ENCODE measurements around the gene PTBP2. TPM values are rescaled to one million over a fixed set of nuclear protein-coding genes. Genes with fewer than 3 reads are reported as not detected.

PTBP2 gene
- total and polyA plus RNA-seq, 2 of the 8 experiments (the other 6 are each of a cell fraction or from before 2014, with no cell fraction given) = 24.2 to 61.7 TPM

GRCh38 chr1:96843196-96843595 is 121.6 kb downstream of the PTBP2 start:
- H4K5ac ChIP-seq (ENCODE audit: insufficient read length, low read depth, low read length) = no peak overlapping the region
- 83% methylated on average over 3 of the region's 3 CpGs; no CpG with 5 or more reads in 1 of the 2 experiments for WGBS, 2 experiments (ENCODE audit: extremely low coverage in 1 of 2, insufficient coverage in 1 of 2, insufficient read length in 1 of 2, insufficient replicate concordance in 2 of 2, low coverage in 1 of 2, low lambda C conversion rate in 2 of 2, missing lambda C conversion rate in 1 of 2)
- no peak overlapping the region for H3K18ac ChIP-seq (ENCODE audit: extremely low read depth, low read length)
- no peak overlapping the region for H2AK5ac ChIP-seq (ENCODE audit: low read depth, low read length)
- no peak overlapping the region for H3K23ac ChIP-seq (ENCODE audit: insufficient read length)
- no peak overlapping the region for H2BK15ac ChIP-seq (ENCODE audit: low read length)
- H3K4me2 ChIP-seq (ENCODE audit: insufficient read depth in 1 of 2, low read depth in 2 of 2, low read length in 2 of 2) = no peak overlapping the region
- 0 out of 4 replicates have a peak, but pooled peaks cover 0 to 3% of the 10 kb centered on the region in 2 experiments for H3K9me3 ChIP-seq (ENCODE audit: insufficient read depth in 2 of 2, low read depth in 1 of 2, low read length in 1 of 2)
- H3K79me2 ChIP-seq (ENCODE audit: control insufficient read depth in 1 of 2, insufficient read depth in 2 of 2, low read length in 2 of 2) = no peaks in the 10 kb centered on the region
- no peak overlapping the region for H2BK5ac ChIP-seq (ENCODE audit: low read depth, low read length)
- DNase-seq (ENCODE audit: low read depth in 1 of 2, low spot score in 2 of 2) = no peak
- POLR2A ChIA-PET (ENCODE audit: partially characterized antibody) = no interaction called here
- no peak overlapping the region for H3K4ac ChIP-seq (replicated peaks; ENCODE audit: insufficient read length, low read depth, low read length)
- H4K8ac ChIP-seq (ENCODE audit: extremely low read depth, insufficient read depth, low read length) = no peak overlapping the region
- no peak overlapping the region for H3K4me3 ChIP-seq (ENCODE audit: extremely low read depth in 1 of 4, insufficient read depth in 2 of 4, low read depth in 3 of 4, low read length in 4 of 4)
- H3K9ac ChIP-seq (replicated peaks in 1 of 4; ENCODE audit: extremely low read depth in 1 of 4, low read depth in 3 of 4, low read length in 3 of 4) = no peak overlapping the region
- no peak overlapping the region for H2BK12ac ChIP-seq (ENCODE audit: low read depth, low read length)
- H4K20me1 ChIP-seq (replicated peaks in 1 of 2; ENCODE audit: control insufficient read depth in 1 of 2, insufficient read depth in 2 of 2, low read length in 2 of 2) = no peaks in the 10 kb centered on the region
- no peaks in the 10 kb centered on the region for H3K36me3 ChIP-seq (ENCODE audit: control insufficient read depth in 2 of 4, insufficient read depth in 4 of 4, low read length in 3 of 4)
- no peak for FAIRE-seq
- no peaks in the 10 kb centered on the region for H3K79me1 ChIP-seq (ENCODE audit: low read depth, low read length)
- no peak overlapping the region for H3K14ac ChIP-seq (ENCODE audit: insufficient read length)
- CTCF ChIA-PET (ENCODE audit: partially characterized antibody) = interaction anchor here (0.6 to 2.5 kb wide), 7 partner anchors 30 to 614 kb away, joined by 3 to 8 read pairs (median 3); no protein-coding TSS in a partner anchor
- H3K27me3 ChIP-seq (replicated peaks in 1 of 4; ENCODE audit: control insufficient read depth in 3 of 4, extremely low read depth in 1 of 4, insufficient read depth in 3 of 4, low read length in 3 of 4) = no peaks in the 10 kb centered on the region
- H2BK120ac ChIP-seq (replicated peaks; ENCODE audit: low read depth, low read length) = no peak overlapping the region
- no peak overlapping the region for H2BK20ac ChIP-seq (ENCODE audit: low read length)
- H2AFZ ChIP-seq (ENCODE audit: low read length) = no peak overlapping the region
- no peak overlapping the region for H4K91ac ChIP-seq (replicated peaks; ENCODE audit: insufficient read length, low read length)
- no peaks in the 10 kb centered on the region for H3K4me1 ChIP-seq (replicated peaks in 1 of 4; ENCODE audit: control insufficient read depth in 3 of 4, insufficient read depth in 4 of 4, low read length in 3 of 4)
- H3K23me2 ChIP-seq (ENCODE audit: low read depth, low read length) = no peaks in the 10 kb centered on the region
- no peak overlapping the region for H3K27ac ChIP-seq (ENCODE audit: low read depth, low read length)
- no peak overlapping the region for H3K56ac ChIP-seq (replicated peaks; ENCODE audit: insufficient read length, low read depth, low read length)
- TF ChIP-seq USF2 (IDR thresholded peaks at IDR 0.05; ENCODE audit: low read length) (no peak), JUND (IDR thresholded peaks at IDR 0.05; ENCODE audit: low read length) (no peak), SP4 (IDR thresholded peaks at IDR 0.05; ENCODE audit: low read length) (no peak), JUN (IDR thresholded peaks at IDR 0.05; ENCODE audit: low read depth, low read length) (no peak), KDM1A (IDR thresholded peaks at IDR 0.05; ENCODE audit: borderline replicate concordance, low read length) (no peak), CTCF (IDR thresholded peaks at IDR 0.05; ENCODE audit: control extremely low read depth in 1 of 3, insufficient read depth in 1 of 3, low read depth in 1 of 3, low read length in 3 of 3) (no peak), HDAC2 (IDR thresholded peaks at IDR 0.05; ENCODE audit: borderline replicate concordance in 1 of 2, low read depth in 2 of 2, low read length in 2 of 2) (no peak), CTBP2 (IDR thresholded peaks at IDR 0.05; ENCODE audit: borderline replicate concordance, insufficient read depth, insufficient read length, low read length) (no peak), KDM4A (IDR thresholded peaks at IDR 0.05; ENCODE audit: low read depth, low read length, severe bottlenecking) (no peak)

All from H1 (cell line).